RWPE2 (cell line): Measurements from ENCODE around the gene ITGAE.

Experiments used
- ATAC-seq: fragments of 200-7000 bp; cut with Tn5 transposase; 3 replicates; pipeline ENCODE4 v1.9.1; 2021; ENCODE audit warnings: low read depth
- DNase-seq: peaks from one replicate; pipeline ENCODE4 v3.0.0-alpha.2; 2020; ENCODE audit warnings: low spot score
- H3K27ac ChIP-seq: fragments of 450-650 bp; 2 replicates; pipeline ENCODE4 v1.5.1; 2017; ENCODE audit warnings: mild to moderate bottlenecking; ENCODE audit not compliant: poor library complexity, severe bottlenecking
- H3K27me3 ChIP-seq: fragments of 250-450 bp; sonication (Bioruptor Pico); 2 replicates; pipeline ENCODE4 v1.5.1; 2021; ENCODE audit warnings: mild to moderate bottlenecking, moderate library complexity; ENCODE audit not compliant: insufficient read depth, poor library complexity, severe bottlenecking
- H3K36me3 ChIP-seq: fragments of 250-450 bp; sonication (Bioruptor Pico); 2 replicates; pipeline ENCODE4 v1.5.1; 2020; ENCODE audit warnings: low read depth, mild to moderate bottlenecking, moderate library complexity
- H3K4me1 ChIP-seq: fragments of 250-450 bp; sonication (Bioruptor Pico); 2 replicates; pipeline ENCODE4 v1.5.1; 2021; ENCODE audit warnings: mild to moderate bottlenecking, moderate library complexity; ENCODE audit not compliant: insufficient read depth, poor library complexity, severe bottlenecking
- H3K4me3 ChIP-seq: fragments of 250-450 bp; sonication (Bioruptor Pico); 2 replicates; pipeline ENCODE4 v1.5.1; 2021; ENCODE audit warnings: mild to moderate bottlenecking, moderate library complexity; ENCODE audit not compliant: severe bottlenecking
- H3K9me3 ChIP-seq: fragments of 250-450 bp; sonication (Bioruptor Pico); 2 replicates; pipeline ENCODE4 v1.5.1; 2021; ENCODE audit warnings: mild to moderate bottlenecking, moderate library complexity; ENCODE audit not compliant: severe bottlenecking
- TF ChIP-seq, protein P1 (sequence below): fragments of 450-650 bp; IDR thresholded peaks from one replicate; pipeline ENCODE4 v1.5.1; 2017; ENCODE audit warnings: mild to moderate bottlenecking, moderate library complexity; ENCODE audit not compliant: poor library complexity, severe bottlenecking

Gene ITGAE

DNA sequence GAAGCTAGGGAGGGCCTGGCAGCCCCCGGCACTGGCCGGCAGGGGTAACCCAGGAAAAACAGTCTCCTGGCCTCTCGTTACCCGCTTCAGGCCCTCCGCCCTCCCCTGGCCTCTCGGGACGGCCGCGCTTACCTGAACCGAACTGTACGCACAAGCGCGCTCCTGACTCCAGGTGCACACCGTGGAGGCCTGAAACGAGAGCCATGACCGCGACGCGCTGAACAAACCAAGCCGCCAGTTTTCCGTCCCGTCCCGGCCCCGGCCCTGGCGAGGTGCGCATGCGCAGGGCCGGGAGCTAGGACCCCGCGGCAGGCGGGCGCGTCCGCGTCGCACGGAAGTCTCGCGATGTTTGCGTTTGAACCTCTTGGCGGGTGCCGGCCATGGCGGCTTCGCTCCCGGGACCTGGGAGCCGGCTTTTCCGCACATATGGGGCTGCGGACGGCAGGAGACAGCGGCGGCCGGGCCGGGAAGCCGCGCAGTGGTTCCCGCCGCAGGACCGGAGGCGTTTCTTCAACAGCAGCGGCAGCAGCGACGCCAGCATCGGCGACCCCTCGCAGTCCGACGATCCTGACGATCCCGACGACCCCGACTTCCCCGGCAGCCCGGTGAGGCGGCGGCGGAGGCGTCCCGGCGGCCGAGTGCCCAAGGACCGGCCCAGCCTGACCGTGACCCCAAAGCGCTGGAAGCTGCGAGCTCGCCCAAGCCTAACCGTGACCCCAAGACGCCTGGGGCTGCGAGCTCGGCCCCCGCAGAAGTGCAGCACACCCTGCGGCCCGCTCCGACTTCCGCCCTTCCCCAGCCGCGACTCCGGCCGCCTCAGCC, 77.2 kb downstream of the ITGAE start, which contains the start of gene HASPIN:
HASPIN (plus strand) TSS at position 348 of the 822 bp plus-strand sequence; CDS start at position 381, 33 bp downstream.
- ATAC-seq (peak; percentile 70), DNase-seq (peak; percentile 82)
- H3K27me3 ChIP-seq: no peaks in the 10 kb centered on the region
- peaks cover 47% of the 10 kb centered on the region for H3K36me3 ChIP-seq
- TF ChIP-seq, protein P1, sequence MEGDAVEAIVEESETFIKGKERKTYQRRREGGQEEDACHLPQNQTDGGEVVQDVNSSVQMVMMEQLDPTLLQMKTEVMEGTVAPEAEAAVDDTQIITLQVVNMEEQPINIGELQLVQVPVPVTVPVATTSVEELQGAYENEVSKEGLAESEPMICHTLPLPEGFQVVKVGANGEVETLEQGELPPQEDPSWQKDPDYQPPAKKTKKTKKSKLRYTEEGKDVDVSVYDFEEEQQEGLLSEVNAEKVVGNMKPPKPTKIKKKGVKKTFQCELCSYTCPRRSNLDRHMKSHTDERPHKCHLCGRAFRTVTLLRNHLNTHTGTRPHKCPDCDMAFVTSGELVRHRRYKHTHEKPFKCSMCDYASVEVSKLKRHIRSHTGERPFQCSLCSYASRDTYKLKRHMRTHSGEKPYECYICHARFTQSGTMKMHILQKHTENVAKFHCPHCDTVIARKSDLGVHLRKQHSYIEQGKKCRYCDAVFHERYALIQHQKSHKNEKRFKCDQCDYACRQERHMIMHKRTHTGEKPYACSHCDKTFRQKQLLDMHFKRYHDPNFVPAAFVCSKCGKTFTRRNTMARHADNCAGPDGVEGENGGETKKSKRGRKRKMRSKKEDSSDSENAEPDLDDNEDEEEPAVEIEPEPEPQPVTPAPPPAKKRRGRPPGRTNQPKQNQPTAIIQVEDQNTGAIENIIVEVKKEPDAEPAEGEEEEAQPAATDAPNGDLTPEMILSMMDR: no peak
- peaks cover 22% of the 10 kb centered on the region for H3K4me1 ChIP-seq
- no peaks in the 10 kb centered on the region for H3K9me3 ChIP-seq
- H3K27ac ChIP-seq: peak within 1 kb of the TSS; percentile 45
- peak within 1 kb of the TSS; percentile 95 for H3K4me3 ChIP-seq

DNA sequence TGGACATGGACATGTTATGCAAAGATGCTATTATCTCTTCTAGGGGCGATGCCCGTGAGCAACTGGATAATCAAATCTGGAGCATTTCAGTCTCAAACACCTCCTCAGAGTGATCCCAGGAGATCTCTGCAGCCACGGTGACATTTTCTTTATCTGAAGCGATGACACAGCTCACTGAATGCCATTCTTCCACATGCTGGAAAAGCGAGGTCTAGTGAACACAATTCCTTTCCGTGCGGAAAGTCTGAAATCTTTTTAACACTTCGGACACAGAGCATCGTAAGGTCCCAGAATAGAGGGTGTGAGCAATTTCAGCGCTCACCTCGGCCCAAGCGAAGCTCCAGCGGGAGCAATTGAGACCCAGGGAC, 77.8 kb downstream of the ITGAE start:
- DNase-seq: no peak
- no peaks in the 10 kb centered on the region for H3K9me3 ChIP-seq
- H3K27ac ChIP-seq: peak overlapping the region; percentile 45
- peaks cover 22% of the 10 kb centered on the region for H3K4me1 ChIP-seq
- H3K4me3 ChIP-seq: peak overlapping the region; percentile 95
- no peaks in the 10 kb centered on the region for H3K27me3 ChIP-seq
- ATAC-seq: no peak
- peaks cover 53% of the 10 kb centered on the region for H3K36me3 ChIP-seq
- TF ChIP-seq, protein P1: no peak

DNA sequence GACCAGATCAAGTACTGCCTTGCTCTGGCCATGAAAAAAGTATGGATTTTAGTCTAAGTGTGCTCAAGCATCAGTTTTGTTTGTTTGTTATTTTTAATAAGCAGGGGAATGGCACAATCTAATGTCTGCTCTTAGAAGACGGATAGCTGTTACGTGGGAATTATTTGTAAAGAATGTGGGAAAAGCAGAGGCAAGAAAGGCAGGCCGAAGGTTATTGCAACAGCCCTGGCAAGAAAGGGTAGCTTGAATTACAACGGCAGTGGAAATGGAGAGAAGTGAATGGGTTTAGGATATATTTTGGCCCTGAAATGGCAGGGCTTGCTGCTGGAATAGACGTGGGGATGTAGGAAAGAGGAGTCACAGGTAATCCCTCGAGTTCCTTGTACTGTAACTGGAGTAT, 78.3 kb downstream of the ITGAE start:
- Histone ChIP-seq H3K27me3 (no peaks in the 10 kb centered on the region), H3K4me3 (peak overlapping the region; percentile 95), H3K9me3 (no peaks in the 10 kb centered on the region), H3K36me3 (peaks cover 54% of the 10 kb centered on the region), H3K4me1 (peaks cover 22% of the 10 kb centered on the region), H3K27ac (peak overlapping the region; percentile 45)
- TF ChIP-seq, protein P1: no peak
- DNase-seq (no peak), ATAC-seq (no peak)

DNA sequence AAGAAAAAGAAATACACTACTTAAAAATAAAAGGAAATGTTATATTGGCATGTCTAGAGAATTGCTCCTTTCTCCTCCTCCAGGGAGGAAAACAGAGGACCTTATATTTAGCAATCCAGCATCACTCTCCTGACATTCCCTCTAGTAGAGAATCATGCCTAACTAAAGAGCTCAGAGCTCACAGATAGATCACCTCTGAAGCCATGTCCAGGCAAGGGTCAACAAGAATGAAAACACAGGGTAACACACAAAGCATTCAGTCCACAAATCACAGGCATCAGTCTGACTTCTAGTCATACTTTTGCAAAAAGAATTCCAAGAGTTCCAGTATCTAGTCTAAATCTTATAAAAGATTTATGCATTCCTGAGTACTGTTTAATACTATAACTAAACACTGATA, 81.7 kb downstream of the ITGAE start:
- Histone ChIP-seq H3K4me3 (no peak overlapping the region), H3K36me3 (peaks cover 72% of the 10 kb centered on the region), H3K4me1 (peaks cover 22% of the 10 kb centered on the region), H3K9me3 (no peaks in the 10 kb centered on the region), H3K27ac (peak overlapping the region; percentile 74), H3K27me3 (no peaks in the 10 kb centered on the region)
- TF ChIP-seq, protein P1: no peak
- no peak for DNase-seq
- no peak for ATAC-seq

DNA sequence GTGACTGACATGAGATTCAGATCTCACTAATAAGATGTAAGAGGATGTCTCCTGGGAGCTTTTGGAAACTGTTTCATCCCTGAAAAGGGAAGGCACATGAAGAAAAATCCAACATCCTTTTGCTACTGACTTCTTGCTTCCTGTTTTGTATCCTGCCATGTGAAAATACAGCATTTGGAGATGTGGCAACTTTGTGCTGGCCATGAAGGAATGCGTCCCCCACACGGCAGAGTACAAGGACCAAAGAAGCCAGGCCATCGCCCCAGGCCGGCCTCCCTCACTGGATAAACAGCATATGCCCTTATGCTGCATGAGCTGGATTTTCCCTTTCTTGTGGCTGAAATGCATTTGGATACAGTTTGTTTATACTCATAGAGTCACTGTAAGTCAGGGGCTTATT, 82.8 kb downstream of the ITGAE start:
- Histone ChIP-seq H3K36me3 (peaks cover 78% of the 10 kb centered on the region), H3K27ac (no peak overlapping the region), H3K4me3 (no peak overlapping the region), H3K27me3 (no peaks in the 10 kb centered on the region), H3K9me3 (no peaks in the 10 kb centered on the region), H3K4me1 (peaks cover 22% of the 10 kb centered on the region)
- TF ChIP-seq, protein P1: no peak
- DNase-seq: no peak
- ATAC-seq: no peak
